ENCODE measurements around the gene LRP1.

Gene LRP1

DNA sequence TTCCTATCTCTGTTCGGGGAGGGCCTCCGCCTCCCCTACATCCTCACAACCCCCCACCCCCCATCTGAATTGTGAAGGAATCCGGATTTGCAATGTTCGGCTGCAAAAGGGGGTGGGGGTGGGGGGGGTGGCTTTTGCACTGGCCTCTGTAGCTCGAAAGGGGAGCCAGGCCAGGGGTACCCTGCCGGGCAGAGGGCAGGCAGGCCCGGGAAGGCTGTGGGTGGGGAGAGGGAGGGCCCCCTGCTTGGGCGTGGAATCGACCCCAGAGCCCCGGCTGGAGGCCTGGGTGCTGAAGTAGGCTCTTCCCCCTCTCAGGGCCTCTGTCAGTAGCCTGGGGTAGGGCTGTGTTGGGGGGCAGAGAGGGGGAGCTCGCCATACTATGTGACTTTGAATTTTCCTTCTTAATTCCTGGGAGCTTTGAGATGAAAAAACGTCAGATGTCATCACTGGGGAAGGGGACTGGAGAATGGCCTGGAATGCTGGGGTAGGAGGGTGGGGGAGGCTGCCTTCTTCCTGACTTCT, 1.1 kb downstream of the LRP1 start:
- TF ChIP-seq FOXK2 (IDR thresholded peaks at IDR 0.05) = no peak
- no peak for TF ChIP-seq L3MBTL2 (conservative IDR thresholded peaks at IDR 0.05)
- TF ChIP-seq PKNOX1 (IDR thresholded peaks at IDR 0.05) = no peak
- TF ChIP-seq TARDBP (IDR thresholded peaks at IDR 0.05) = no peak
- no peak for TF ChIP-seq ZNF384 (IDR thresholded peaks at IDR 0.05)
- no peak for TF ChIP-seq SP1 (IDR thresholded peaks at IDR 0.05)
- no peak for TF ChIP-seq SUZ12 (IDR thresholded peaks at IDR 0.05)
- no peak for TF ChIP-seq BHLHE40 (IDR thresholded peaks at IDR 0.05; ENCODE audit: borderline replicate concordance)
- no peak for TF ChIP-seq FOXM1 (IDR thresholded peaks at IDR 0.05; ENCODE audit: borderline replicate concordance)
- no peak for TF ChIP-seq ARNT (IDR thresholded peaks at IDR 0.05)
- CTCF ChIA-PET = interaction anchor here (0.8 to 1.8 kb wide), 3 partner anchors 17 to 46 kb away, joined by 3 to 8 read pairs (median 6); partner anchors contain the start of gene STAT6
- POLR2A ChIA-PET = interaction anchor here (0.8 to 3.1 kb wide), 3 partner anchors 18 to 101 kb away, joined by 3 to 22 read pairs (median 17); partner anchors contain the start of gene STAT6
- DNase-seq (ENCODE audit: extremely low spot score) = no peak

DNA sequence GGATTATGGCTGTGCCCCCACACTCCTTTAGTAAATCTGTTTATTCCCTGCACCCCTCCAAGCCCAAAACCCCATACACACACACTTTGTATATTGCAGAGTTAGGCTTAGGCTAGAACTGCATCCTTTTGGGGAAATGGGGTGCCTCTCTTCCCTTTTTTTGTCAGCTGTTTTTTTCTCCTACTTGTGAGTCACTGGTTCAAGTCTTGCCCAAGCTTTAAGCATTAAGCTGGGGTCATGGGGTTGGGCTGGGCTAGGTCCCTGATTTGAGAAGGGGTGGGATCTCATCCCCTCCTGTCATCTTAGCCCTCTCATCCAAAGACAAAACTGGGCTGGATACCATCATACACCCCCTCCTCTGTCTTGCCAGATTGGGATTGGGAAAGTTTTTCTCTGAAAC, 1.6 kb downstream of the LRP1 start:
- ChIA-PET CTCF (interaction anchor here (0.7 to 1.8 kb wide), 4 partner anchors 14 to 44 kb away, joined by 3 to 6 read pairs (median 6); partner anchors contain the start of gene STAT6), POLR2A (interaction anchor here (3.1 kb wide), 1 partner anchor 46 kb away, joined by 17 read pairs; no protein-coding TSS in a partner anchor)
- no peak for DNase-seq (ENCODE audit: extremely low spot score)
- no peak for TF ChIP-seq NFRKB (IDR thresholded peaks at IDR 0.05)
- TF ChIP-seq BHLHE40 (IDR thresholded peaks at IDR 0.05; ENCODE audit: borderline replicate concordance) = no peak
- TF ChIP-seq FOXA1 (IDR thresholded peaks at IDR 0.05) = no peak
- no peak for TF ChIP-seq CTBP1 (IDR thresholded peaks at IDR 0.05; ENCODE audit: borderline replicate concordance)
- TF ChIP-seq FOXM1 (IDR thresholded peaks at IDR 0.05; ENCODE audit: borderline replicate concordance) = no peak
- no peak for TF ChIP-seq ARNT (IDR thresholded peaks at IDR 0.05)
- no peak for TF ChIP-seq PKNOX1 (IDR thresholded peaks at IDR 0.05)
- no peak for TF ChIP-seq SP1 (IDR thresholded peaks at IDR 0.05)
- no peak for TF ChIP-seq TARDBP (IDR thresholded peaks at IDR 0.05)
- TF ChIP-seq FOXK2 (IDR thresholded peaks at IDR 0.05) = no peak

- ChIA-PET POLR2A (no interaction called here), CTCF (interaction anchor here (1.5 to 1.8 kb wide), 2 partner anchors 19 to 42 kb away, joined by 5 to 6 read pairs; no protein-coding TSS in a partner anchor)
- TF ChIP-seq HDGF (IDR thresholded peaks at IDR 0.05; ENCODE audit: borderline replicate concordance) (no peak), PKNOX1 (IDR thresholded peaks at IDR 0.05) (no peak), L3MBTL2 (conservative IDR thresholded peaks at IDR 0.05) (no peak), SUZ12 (IDR thresholded peaks at IDR 0.05) (no peak), LEF1 (IDR thresholded peaks at IDR 0.05; ENCODE audit: borderline replicate concordance) (no peak)
- DNase-seq (ENCODE audit: extremely low spot score) = no peak
Observed at GRCh38 chr12:57130941-57131340, 2.7 kb downstream of the LRP1 start.

DNA sequence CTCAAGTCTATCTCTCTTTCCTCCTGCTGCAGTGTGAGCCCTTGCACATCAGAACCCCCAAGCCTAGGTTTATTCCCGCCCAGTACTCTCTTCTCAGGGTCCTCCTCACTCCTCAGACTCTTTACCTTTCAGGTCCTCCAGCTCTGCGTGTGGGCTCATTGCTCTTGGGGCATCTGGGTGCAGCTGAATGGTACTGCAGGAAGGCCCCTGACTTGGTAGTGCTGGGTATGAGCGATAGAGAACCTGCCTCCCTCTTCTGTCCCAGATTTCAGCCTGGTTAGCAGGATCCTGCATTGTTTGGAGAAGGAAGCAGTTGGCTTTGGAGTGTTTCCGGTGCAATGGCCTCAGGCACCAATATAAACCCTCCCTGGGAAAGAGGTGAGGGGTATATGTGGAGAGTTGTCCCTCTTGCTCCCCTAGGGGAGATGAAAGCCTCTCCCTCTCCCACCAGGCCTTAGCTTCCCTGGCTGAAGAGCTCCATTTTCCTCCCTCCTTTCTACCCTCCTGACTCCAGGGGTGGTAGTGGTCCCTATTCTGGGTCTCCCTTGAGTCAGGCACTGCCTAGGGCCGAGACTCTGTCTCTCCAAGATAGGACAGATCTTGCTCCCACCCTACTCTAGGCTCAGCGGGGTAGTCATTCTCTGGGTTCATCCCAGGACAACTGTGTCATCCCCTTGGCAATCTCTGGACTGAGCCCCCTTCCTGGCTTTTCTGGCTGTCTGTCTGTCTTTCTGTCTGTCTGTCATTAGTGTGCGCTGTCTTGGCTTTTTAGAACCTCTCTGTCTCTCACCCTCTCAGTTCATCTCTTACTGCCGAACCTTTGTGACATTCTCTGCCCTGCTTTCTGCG, 3.8 kb downstream of the LRP1 start:
- POLR2A ChIA-PET = no interaction called here

DNA sequence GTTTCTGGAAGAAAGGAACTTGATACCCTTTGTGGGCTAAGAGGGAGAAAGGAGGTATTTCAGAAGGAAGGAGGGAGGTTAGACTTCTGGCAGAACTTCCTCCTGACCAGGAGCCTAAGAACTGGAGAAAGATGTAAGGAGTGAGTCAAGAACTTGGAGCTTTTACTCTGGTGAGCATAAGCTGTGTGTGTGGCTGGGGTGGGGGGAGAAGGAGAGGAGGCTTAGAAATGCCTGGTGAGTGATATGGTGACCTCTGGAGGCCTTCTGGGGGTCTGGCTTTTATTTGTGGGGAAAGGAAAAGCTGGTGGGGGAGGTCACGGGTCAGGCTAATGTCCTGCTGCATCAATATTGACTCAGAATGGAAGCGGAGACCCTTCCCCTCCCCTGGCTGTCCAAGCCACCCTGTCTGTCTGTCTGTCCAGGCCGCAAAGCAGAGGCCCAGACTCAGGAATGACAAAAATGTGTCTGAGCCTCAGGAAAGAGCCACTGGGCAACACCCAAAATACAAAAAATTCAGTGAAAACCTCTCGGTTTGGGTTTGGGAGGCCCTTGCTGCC, 4.8 kb downstream of the LRP1 start:
- ChIA-PET POLR2A (no interaction called here), CTCF (interaction anchor here (1.3 to 1.4 kb wide), 2 partner anchors 9 to 43 kb away, joined by 3 to 5 read pairs; no protein-coding TSS in a partner anchor)
- DNase-seq (ENCODE audit: extremely low spot score) = no peak
- TF ChIP-seq L3MBTL2 (conservative IDR thresholded peaks at IDR 0.05) (no peak), FOXA1 (IDR thresholded peaks at IDR 0.05) (no peak), HDGF (IDR thresholded peaks at IDR 0.05; ENCODE audit: borderline replicate concordance) (no peak), ELF4 (IDR thresholded peaks at IDR 0.05) (no peak), SP1 (IDR thresholded peaks at IDR 0.05) (no peak)

More for the DNA sequence above, 3.8 kb downstream of the LRP1 start:
- no peak for TF ChIP-seq ELF4 (IDR thresholded peaks at IDR 0.05)
- no peak for TF ChIP-seq ARNT (IDR thresholded peaks at IDR 0.05)
- TF ChIP-seq L3MBTL2 (conservative IDR thresholded peaks at IDR 0.05) = no peak
- no peak for TF ChIP-seq TARDBP (IDR thresholded peaks at IDR 0.05)
- no peak for TF ChIP-seq FOXK2 (IDR thresholded peaks at IDR 0.05)
- no peak for TF ChIP-seq SP1 (IDR thresholded peaks at IDR 0.05)
- TF ChIP-seq NFRKB (IDR thresholded peaks at IDR 0.05) = no peak
- no peak for DNase-seq (ENCODE audit: extremely low spot score)
- CTCF ChIA-PET = interaction anchor here (1.4 kb wide), 1 partner anchor 44 kb away, joined by 5 read pairs; no protein-coding TSS in a partner anchor

- TF ChIP-seq SP1 (IDR thresholded peaks at IDR 0.05) = no peak
- no peak for TF ChIP-seq ELF4 (IDR thresholded peaks at IDR 0.05)
- TF ChIP-seq NFRKB (IDR thresholded peaks at IDR 0.05) = no peak
- TF ChIP-seq TARDBP (IDR thresholded peaks at IDR 0.05) = no peak
- TF ChIP-seq CTBP1 (IDR thresholded peaks at IDR 0.05; ENCODE audit: borderline replicate concordance) = no peak
- TF ChIP-seq SUZ12 (IDR thresholded peaks at IDR 0.05) = no peak
- TF ChIP-seq HDGF (IDR thresholded peaks at IDR 0.05; ENCODE audit: borderline replicate concordance) = no peak
- TF ChIP-seq FOXK2 (IDR thresholded peaks at IDR 0.05) = no peak
- TF ChIP-seq BHLHE40 (IDR thresholded peaks at IDR 0.05; ENCODE audit: borderline replicate concordance) = no peak
- TF ChIP-seq LEF1 (IDR thresholded peaks at IDR 0.05; ENCODE audit: borderline replicate concordance) = no peak
- no peak for TF ChIP-seq ARNT (IDR thresholded peaks at IDR 0.05)
- TF ChIP-seq L3MBTL2 (conservative IDR thresholded peaks at IDR 0.05) = no peak
- no peak for TF ChIP-seq ZNF384 (IDR thresholded peaks at IDR 0.05)
- no peak for TF ChIP-seq FOXM1 (IDR thresholded peaks at IDR 0.05; ENCODE audit: borderline replicate concordance)
- no peak for TF ChIP-seq FOXA1 (IDR thresholded peaks at IDR 0.05)
- TF ChIP-seq PKNOX1 (IDR thresholded peaks at IDR 0.05) = no peak
- DNase-seq (ENCODE audit: extremely low spot score) = no peak
- POLR2A ChIA-PET = no interaction called here
- CTCF ChIA-PET = interaction anchor here (1.3 kb wide), 1 partner anchor 9 kb away, joined by 3 read pairs; no protein-coding TSS in a partner anchor
Observed at GRCh38 chr12:57133916-57134315, 5.6 kb downstream of the LRP1 start.

Measured in HEK293T (cell line).